Mesothelial cell of epicardium (in vitro differentiated cells): ENCODE results near the gene SLC4A2. TPM values are rescaled to one million over a fixed set of nuclear protein-coding genes. Genes with fewer than 3 reads are reported as not detected.
"Not testable (repeated sequence)": the region's sequence is repeated elsewhere in the genome, so short reads cannot be mapped to it uniquely, and the experiment has no call there.

Experiments
- DNase-seq, 2 experiments: peaks; one replicate each; pipeline ENCODE4 v3.0.0; 2021; ENCODE audit warnings: low spot score in 2 of 2; ENCODE audit not compliant: unreplicated experiment in 2 of 2
- H3K27ac Mint-ChIP-seq: 2 replicates; pipeline ENCODE4 v1.8.0; 2021; ENCODE audit warnings: mixed read lengths
- H3K27me3 Mint-ChIP-seq: 2 replicates; pipeline ENCODE4 v1.8.0; 2021; ENCODE audit warnings: low read depth, mixed read lengths
- H3K36me3 Mint-ChIP-seq: 2 replicates; pipeline ENCODE4 v1.8.0; 2021; ENCODE audit warnings: mixed read lengths
- H3K4me1 Mint-ChIP-seq: 2 replicates; pipeline ENCODE4 v1.8.0; 2021; ENCODE audit warnings: mixed read lengths
- H3K4me3 Mint-ChIP-seq: 2 replicates; pipeline ENCODE4 v1.8.0; 2021; ENCODE audit warnings: mild to moderate bottlenecking, moderate library complexity, mixed read lengths
- H3K9me3 Mint-ChIP-seq: 2 replicates; pipeline ENCODE4 v1.8.0; 2021; ENCODE audit warnings: mixed read lengths
- CTCF ChIP-seq: fragments of 200-600 bp; sonication (generic); IDR thresholded peaks from one replicate; pipeline ENCODE4 v1.5.0; 2021; ENCODE audit warnings: antibody characterized with exemption; ENCODE audit not compliant: unreplicated experiment
- total RNA-seq: library from RNA; stranded (reverse); gene quantifications from 3 replicates; pipeline ENCODE4 v1.2.1, GENCODE V29; 2021

The SLC4A2 gene
- total RNA-seq, 1 donor from 2014 or later: 243 TPM

GRCh38 chr7:151019130-151019447, 40.3 kb upstream of the SLC4A2 start:
- no peak for DNase-seq
- Mint-ChIP-seq H3K27ac (no peak overlapping the region), H3K27me3 (peaks cover 54% of the 10 kb centered on the region), H3K36me3 (peaks cover 6% of the 10 kb centered on the region), H3K4me3 (peak overlapping the region; percentile 28), H3K9me3 (no peaks in the 10 kb centered on the region), H3K4me1 (peaks cover 34% of the 10 kb centered on the region)
- no peak for TF ChIP-seq CTCF

DNA sequence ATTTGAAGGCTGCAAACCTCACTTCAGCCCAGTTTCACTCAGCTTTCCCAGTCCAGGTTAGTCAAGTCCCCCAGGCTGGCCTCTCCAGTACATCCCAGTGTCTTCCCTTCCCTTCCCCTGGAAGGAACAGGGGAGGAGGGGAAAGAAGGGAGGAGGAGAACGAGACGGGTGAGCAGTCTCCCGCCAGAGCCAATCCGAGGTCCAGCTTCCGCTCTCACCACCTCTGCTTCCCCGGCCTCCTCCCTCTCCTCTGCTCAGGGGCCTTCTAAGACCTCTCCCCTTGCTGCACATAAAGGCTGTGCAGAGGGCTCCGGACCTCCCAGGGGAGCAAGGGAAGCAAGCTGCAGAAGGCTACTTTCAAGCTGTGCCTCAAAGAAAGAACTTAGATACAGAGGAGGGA, 39.2 kb upstream of the SLC4A2 start:
- H3K27me3 Mint-ChIP-seq: peaks cover 48% of the 10 kb centered on the region
- H3K4me1 Mint-ChIP-seq: peaks cover 34% of the 10 kb centered on the region
- no peak for DNase-seq
- peaks cover 4% of the 10 kb centered on the region for H3K36me3 Mint-ChIP-seq
- H3K9me3 Mint-ChIP-seq: no peaks in the 10 kb centered on the region
- H3K4me3 Mint-ChIP-seq: peak overlapping the region; percentile 20
- no peak overlapping the region for H3K27ac Mint-ChIP-seq
- TF ChIP-seq CTCF: no peak

- Mint-ChIP-seq H3K9me3 (no peaks in the 10 kb centered on the region), H3K27ac (no peak overlapping the region), H3K4me3 (no peak overlapping the region), H3K4me1 (peaks cover 45% of the 10 kb centered on the region), H3K27me3 (peaks cover 25% of the 10 kb centered on the region), H3K36me3 (no peaks in the 10 kb centered on the region)
- DNase-seq: no peak
- no peak for TF ChIP-seq CTCF
These were observed 36.2 kb upstream of the SLC4A2 start for GRCh38 chr7:151023232-151023631.

DNA sequence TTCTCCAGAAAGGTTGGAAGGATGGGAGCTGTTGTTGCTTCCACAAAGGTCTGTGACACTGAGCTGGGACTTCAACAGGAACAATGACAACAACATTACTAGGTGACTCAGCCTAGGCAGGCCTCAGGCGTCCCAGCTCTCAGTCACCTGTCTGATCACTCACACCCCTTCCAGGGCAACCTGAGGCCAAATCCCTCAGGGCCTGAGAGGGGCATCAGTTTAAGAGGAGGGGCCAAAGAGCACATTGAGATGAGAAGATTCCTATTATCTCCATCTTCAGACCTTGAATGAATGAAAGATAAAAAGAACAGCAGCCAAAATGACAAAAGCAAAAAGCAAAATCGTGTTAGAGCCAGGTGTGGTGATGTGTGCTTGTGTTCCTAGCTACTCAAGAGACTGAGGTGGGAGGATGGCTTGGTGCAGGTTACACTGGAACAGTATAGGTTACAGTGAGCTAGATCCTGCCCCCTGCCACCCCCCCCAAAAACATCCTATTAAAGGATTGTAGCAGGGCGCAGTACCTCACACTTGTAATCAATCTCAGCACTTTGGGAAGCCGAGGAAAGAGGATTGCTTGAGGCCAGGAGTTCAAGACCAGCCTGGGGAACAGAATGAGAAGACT, 34.8 kb upstream of the SLC4A2 start, which contains the start of gene ATG9B:
Gene ATG9B (minus strand): TSS at position 60 of the 622 bp plus-strand sequence. CDS start 71 bp downstream, outside the sequence.
- DNase-seq: no peak
- no peaks in the 10 kb centered on the region for H3K36me3 Mint-ChIP-seq
- H3K4me1 Mint-ChIP-seq: peaks cover 44% of the 10 kb centered on the region
- H3K9me3 Mint-ChIP-seq: no peaks in the 10 kb centered on the region
- peak within 1 kb of the TSS; percentile 25 for H3K27ac Mint-ChIP-seq
- no peak within 1 kb of the TSS for H3K4me3 Mint-ChIP-seq
- TF ChIP-seq CTCF: no peak
- H3K27me3 Mint-ChIP-seq: peaks cover 17% of the 10 kb centered on the region

GRCh38 chr7:151025924-151026671, 33.3 kb upstream of the SLC4A2 start:
- no peak overlapping the region for H3K4me3 Mint-ChIP-seq
- H3K27ac Mint-ChIP-seq: peak overlapping the region; percentile 97
- DNase-seq: no peak
- H3K9me3 Mint-ChIP-seq: no peaks in the 10 kb centered on the region
- peaks cover 4% of the 10 kb centered on the region for H3K27me3 Mint-ChIP-seq
- peaks cover 32% of the 10 kb centered on the region for H3K4me1 Mint-ChIP-seq
- H3K36me3 Mint-ChIP-seq: peaks cover 2% of the 10 kb centered on the region
- TF ChIP-seq CTCF: no peak

- not testable (repeated sequence) for H3K9me3 Mint-ChIP-seq, H3K36me3 Mint-ChIP-seq
These were observed 32.3 kb upstream of the SLC4A2 start for GRCh38 chr7:151026771-151027727.

GRCh38 chr7:151027728-151028130, 31.7 kb upstream of the SLC4A2 start:
- not testable (repeated sequence) for H3K36me3 Mint-ChIP-seq, DNase-seq, H3K9me3 Mint-ChIP-seq, H3K27me3 Mint-ChIP-seq
- peak overlapping the region; percentile 91 for H3K4me3 Mint-ChIP-seq
- H3K4me1 Mint-ChIP-seq: peaks cover 32% of the 10 kb centered on the region
- H3K27ac Mint-ChIP-seq: peak overlapping the region; percentile 97

More at GRCh38 chr7:151026771-151027727, 32.3 kb upstream of the SLC4A2 start:
- peak overlapping the region; percentile 91 for H3K4me3 Mint-ChIP-seq
- not testable (repeated sequence) for DNase-seq, H3K27me3 Mint-ChIP-seq
- peaks cover 32% of the 10 kb centered on the region for H3K4me1 Mint-ChIP-seq
- H3K27ac Mint-ChIP-seq: peak overlapping the region; percentile 97
